ENCODE results near the gene COX7A2L. TPM values are rescaled to one million over a fixed set of nuclear protein-coding genes. Genes with fewer than 3 reads are reported as not detected.

The COX7A2L gene
- total RNA-seq, 4 donors from 2014 or later, result 56.9 to 122 (median 95.1) TPM

- Histone ChIP-seq H3K4me3 (peak overlapping the region in 1 of 4 donors; percentile 2), H3K4me1 (peaks cover 0 to 5% (median 0%) of the 10 kb centered on the region in 4 donors), H3K27ac (replicated peaks in 1 of 4) (peak overlapping the region in 2 of 4 donors; percentile 18 to 20), H3K27me3 (no peaks in the 10 kb centered on the region), H3K36me3 (no peaks in the 10 kb centered on the region), H3K9me3 (no peaks in the 10 kb centered on the region)
- no peak for DNase-seq (ENCODE audit: extremely low spot score)
- TF ChIP-seq POLR2AphosphoS5 (IDR thresholded peaks at IDR 0.05), result no peak
- TF ChIP-seq POLR2A (IDR thresholded peaks at IDR 0.05; ENCODE audit: low read depth), result no peak
- no peak for TF ChIP-seq CTCF (IDR thresholded peaks at IDR 0.05)
- TF ChIP-seq EP300 (IDR thresholded peaks at IDR 0.05), result no peak
- 88% methylated on average over 7 of the region's 7 CpGs for WGBS
- intact Hi-C loops (cut with DNase I), result no loop called here
Measured at GRCh38 chr2:42368817-42369531, 8.0 kb upstream of the COX7A2L start.

- TF ChIP-seq EP300 (IDR thresholded peaks at IDR 0.05) (no peak), POLR2AphosphoS5 (IDR thresholded peaks at IDR 0.05) (no peak), CTCF (IDR thresholded peaks at IDR 0.05) (no peak), POLR2A (IDR thresholded peaks at IDR 0.05; ENCODE audit: low read depth) (no peak)
- intact Hi-C loops (cut with DNase I), result no loop called here
- Histone ChIP-seq H3K27ac (replicated peaks in 1 of 4) (no peak overlapping the region), H3K4me1 (peaks cover 0 to 5% (median 0%) of the 10 kb centered on the region in 4 donors), H3K4me3 (no peak overlapping the region), H3K27me3 (no peaks in the 10 kb centered on the region), H3K9me3 (no peaks in the 10 kb centered on the region), H3K36me3 (no peaks in the 10 kb centered on the region)
- DNase-seq (ENCODE audit: extremely low spot score), result no peak
- WGBS, result 52% methylated on average over 3 of the region's 3 CpGs
Measured at GRCh38 chr2:42367835-42368234, 6.8 kb upstream of the COX7A2L start.

GRCh38 chr2:42366411-42366810 is 5.4 kb upstream of the COX7A2L start:
- TF ChIP-seq POLR2AphosphoS5 (IDR thresholded peaks at IDR 0.05) (no peak), EP300 (IDR thresholded peaks at IDR 0.05) (no peak), CTCF (IDR thresholded peaks at IDR 0.05) (no peak), POLR2A (IDR thresholded peaks at IDR 0.05; ENCODE audit: low read depth) (no peak)
- intact Hi-C loops (cut with DNase I), result no loop called here
- DNase-seq (ENCODE audit: extremely low spot score), result no peak

GRCh38 chr2:42364658-42365057 is 3.6 kb upstream of the COX7A2L start:
- Histone ChIP-seq H3K27ac (replicated peaks in 1 of 4) (no peak overlapping the region), H3K27me3 (no peaks in the 10 kb centered on the region), H3K9me3 (no peaks in the 10 kb centered on the region), H3K4me3 (no peak overlapping the region), H3K4me1 (peaks cover 9 to 17% (median 15%) of the 10 kb centered on the region in 4 donors), H3K36me3 (no peaks in the 10 kb centered on the region)
- intact Hi-C loops (cut with DNase I), result no loop called here
- 74% methylated on average over 3 of the region's 3 CpGs for WGBS
- TF ChIP-seq CTCF (IDR thresholded peaks at IDR 0.05) (no peak), EP300 (IDR thresholded peaks at IDR 0.05) (no peak), POLR2AphosphoS5 (IDR thresholded peaks at IDR 0.05) (no peak), POLR2A (IDR thresholded peaks at IDR 0.05; ENCODE audit: low read depth) (no peak)
- DNase-seq (ENCODE audit: extremely low spot score), result no peak

More at GRCh38 chr2:42366411-42366810, 5.4 kb upstream of the COX7A2L start:
- peaks cover 4 to 12% (median 8%) of the 10 kb centered on the region in 4 donors for H3K4me1 ChIP-seq
- no peak overlapping the region for H3K4me3 ChIP-seq
- no peaks in the 10 kb centered on the region for H3K27me3 ChIP-seq
- H3K9me3 ChIP-seq, result no peaks in the 10 kb centered on the region
- H3K27ac ChIP-seq (replicated peaks in 1 of 4), result no peak overlapping the region
- no peaks in the 10 kb centered on the region for H3K36me3 ChIP-seq
